ENCODE measurements around the gene VPS72.

Gene VPS72

DNA sequence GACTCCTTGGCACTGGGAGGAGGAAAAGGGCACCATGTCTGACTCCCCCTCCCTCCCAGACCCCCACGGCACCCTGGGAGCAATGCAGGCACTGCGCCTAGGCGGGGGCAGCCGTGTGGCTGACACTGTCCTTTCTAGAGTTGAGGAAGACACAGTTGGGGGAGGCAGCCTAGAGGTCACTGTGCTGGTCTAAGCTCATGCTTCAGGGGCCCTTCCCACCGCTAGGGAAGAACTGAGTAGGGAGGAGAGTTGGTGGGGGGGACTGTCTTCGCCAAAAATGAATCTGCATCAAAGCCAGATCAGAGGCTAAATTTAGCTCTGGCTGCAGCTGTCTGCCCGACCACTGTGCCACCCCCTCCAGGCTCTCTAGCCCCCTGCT is 47.0 kb downstream of the VPS72 start:
- no peak for DNase-seq

DNA sequence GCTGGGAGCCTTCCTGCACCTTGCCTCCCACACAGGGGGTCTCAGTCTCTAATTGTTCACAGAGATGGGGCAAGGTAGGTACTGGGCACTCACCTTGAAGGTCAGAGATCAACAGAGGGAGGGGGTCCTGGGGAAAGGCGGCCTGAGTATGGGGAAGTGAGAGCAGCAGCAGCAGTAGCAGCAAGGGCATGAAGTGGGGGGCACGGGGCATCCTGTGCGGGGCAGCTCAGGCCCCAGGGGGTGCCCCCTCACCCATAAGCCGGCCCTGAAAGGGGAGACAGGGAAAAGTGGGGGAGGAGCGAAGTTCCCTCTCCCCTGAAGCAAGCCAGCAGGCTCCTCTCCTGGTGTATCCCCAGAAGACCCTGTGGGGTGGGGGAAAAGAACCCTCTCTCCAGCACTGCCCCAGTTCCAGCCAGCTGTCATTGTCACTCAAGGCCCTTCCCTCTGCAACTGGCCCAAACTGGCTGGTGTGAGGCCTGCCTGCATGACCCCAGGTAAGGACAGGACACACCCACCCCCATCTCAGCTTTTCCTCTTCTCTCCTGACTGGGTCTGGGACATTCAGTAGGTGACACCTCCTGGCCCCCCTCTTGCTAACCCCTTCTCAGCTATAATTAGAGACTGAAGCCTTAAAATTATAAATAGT is 47.5 kb downstream of the VPS72 start:
- no peak for DNase-seq

DNA sequence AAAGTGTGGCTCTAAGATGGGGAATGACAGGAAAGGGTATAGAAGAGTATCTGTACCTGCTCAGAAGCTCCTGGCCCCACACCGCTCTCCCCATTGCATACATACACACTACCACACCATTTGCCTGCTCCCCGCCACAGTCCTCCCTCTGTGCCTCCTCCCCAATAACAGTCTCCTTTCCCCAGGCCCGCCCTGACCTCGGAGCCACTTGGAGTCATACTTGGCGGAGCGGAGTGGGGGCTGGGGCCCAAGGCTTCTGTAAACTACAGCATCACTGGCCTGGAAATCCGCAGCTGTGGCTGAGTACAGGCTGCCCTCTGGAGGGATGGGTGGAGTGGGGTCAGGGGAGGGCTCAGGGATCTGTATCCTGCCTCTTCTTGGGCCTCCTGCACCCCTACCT is 52.2 kb downstream of the VPS72 start:
- DNase-seq: no peak

DNA sequence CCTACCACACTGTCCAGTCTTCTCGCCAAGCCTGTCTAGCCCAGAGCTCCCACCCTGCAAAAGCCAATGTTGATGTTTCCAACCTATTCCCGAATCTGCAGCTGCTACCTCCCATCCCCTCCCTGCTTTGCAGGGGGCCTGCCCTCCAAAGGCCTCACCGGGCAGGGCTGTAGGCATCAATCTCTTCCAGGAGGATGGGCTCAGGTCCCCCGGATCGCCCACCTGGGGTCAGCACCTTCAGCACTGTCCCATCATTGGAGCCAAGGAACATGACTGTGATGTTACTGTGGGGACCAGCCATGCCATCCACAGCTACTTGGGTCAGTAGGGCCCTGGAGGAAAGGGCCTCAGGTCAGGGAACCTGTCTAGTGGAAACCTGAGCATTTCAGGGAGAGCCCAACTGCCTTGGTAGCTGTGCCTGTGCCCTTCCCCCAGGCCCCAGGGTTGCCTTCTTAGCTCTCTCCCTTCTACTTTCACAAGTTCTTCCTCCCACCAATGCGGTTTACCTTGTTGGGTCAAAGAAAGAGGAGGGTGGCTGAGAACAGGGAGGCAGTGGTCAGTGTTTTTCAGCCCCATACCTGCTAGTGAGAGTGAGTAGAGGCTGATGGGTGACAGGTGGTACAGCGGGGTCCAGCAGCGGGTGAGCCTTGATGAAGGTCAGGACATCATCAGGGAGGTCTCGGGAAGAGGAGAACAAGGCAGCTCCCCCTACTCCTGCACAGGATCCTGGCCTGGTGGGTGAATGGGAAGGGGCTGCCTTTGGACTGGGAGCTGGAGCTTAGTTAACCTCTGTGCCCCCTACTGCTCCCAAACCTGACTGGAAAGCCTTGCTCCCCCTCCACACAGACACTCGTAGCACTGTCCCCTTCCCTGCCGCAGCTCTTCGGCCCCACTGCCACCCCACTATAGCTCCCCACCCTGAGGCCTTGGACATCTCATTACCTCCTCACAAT is 54.3 kb downstream of the VPS72 start:
- no peak for DNase-seq

DNA sequence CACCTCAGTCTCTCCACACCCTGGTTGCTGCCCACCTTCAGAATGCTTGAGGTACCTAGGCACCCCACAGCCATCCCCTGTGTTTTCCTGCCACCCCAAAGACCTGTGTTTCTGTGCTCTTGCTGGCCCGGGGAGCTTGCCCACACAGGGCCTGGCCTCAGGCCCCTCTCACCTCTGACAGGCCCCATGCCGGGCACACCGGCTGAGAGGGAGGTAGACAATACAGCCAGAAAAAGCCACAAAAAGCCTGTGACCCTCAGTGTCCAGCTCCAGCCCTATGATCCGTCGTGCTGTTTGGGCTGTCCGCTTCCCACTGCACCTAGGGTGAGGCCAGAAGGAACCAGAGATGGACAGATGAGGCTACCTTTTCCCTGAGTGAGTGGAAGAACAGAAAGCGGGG is 55.0 kb downstream of the VPS72 start:
- DNase-seq: no peak

DNA sequence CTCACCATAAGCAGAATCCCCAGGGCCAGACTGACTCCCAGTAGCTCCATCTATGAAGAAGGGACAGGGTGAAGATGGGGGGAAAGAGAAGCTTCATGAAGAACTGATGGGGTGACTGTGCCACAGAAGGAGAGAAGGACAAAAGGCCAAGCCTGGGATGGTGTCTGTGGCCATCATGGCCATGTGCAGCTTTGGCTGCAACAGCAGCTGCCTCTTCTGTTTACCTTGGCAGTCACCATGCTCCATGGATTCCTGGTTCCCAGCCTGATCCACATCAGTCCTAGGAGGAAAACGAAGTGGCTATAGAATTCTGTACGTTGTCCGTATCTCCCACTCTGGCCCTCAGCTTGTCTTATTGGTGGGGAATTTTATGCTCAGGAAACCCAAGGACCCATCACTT is 55.6 kb downstream of the VPS72 start:
- DNase-seq: no peak

DNA sequence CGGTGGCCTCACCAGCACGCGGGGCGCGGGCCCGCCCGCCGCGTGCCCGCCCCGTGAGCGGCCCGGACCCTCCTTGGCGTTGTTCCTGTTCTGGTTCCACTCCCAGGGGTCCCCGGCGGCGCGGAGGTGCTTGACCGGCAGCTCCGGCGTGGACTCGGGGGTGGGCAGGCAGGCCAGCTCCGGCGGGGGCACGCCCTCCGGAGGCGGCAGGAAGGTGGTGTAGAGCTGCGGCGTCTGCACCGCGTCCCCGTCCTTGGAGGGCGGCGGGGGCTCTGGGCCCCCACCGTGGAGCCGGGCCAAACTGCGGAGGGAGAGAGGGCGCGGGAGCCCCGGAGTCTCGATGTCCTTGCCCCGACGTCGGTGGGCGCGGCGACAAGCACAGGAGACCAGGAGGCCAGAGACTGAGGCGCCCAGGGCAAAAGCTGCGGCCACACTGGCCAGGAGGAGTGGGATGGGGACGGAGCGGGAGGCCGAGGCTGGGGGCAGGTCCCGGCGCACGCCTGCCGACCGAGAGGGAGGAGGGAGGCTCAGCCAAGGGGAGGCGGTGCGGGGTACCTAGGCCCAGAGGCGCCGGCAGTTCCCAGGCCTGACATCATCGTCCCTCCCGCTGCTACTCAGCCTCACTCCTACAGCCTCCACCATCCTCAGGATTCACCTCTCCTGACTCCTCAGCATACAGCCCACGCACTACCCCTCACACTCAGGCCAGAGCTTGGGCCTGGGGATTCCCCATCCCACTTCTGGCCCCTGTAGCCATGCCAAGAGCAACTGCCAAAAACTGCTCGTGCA is 56.8 kb downstream of the VPS72 start:
- no peak for DNase-seq

DNA sequence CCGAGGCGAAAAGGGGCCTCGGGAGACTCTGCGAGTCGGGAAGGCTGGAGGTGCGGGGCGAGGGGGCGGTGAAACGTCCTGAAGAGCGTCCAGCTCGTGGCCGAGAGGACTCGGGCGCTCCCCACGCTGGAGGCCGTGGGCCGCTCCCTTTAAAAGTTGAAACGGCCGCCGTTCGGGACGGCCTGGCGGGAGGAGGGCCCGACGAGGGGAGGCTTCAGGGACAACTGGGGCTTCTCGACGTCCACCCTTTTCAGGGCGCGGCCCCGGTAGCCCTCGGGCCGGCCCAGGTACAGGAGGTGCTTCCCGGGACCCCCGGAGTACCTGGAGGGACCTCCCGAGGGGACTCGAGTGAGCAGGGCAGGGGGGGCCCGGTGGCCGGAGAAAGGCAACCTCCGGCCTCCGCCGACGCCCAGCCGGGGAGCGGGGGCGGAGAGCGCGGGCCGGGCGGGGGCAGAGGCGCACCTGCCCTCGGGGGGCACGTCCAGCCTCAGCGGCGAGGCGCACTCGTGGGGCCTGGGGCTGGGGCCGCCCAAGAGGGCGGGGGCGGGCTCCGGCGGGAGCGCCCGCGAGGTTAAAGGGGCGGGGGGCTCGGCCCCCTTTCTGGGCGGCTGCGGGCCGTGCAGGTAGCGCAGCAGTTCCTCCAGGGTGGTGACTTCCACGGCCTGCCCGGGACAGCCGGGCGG is 57.5 kb downstream of the VPS72 start:
- no peak for DNase-seq

DNA sequence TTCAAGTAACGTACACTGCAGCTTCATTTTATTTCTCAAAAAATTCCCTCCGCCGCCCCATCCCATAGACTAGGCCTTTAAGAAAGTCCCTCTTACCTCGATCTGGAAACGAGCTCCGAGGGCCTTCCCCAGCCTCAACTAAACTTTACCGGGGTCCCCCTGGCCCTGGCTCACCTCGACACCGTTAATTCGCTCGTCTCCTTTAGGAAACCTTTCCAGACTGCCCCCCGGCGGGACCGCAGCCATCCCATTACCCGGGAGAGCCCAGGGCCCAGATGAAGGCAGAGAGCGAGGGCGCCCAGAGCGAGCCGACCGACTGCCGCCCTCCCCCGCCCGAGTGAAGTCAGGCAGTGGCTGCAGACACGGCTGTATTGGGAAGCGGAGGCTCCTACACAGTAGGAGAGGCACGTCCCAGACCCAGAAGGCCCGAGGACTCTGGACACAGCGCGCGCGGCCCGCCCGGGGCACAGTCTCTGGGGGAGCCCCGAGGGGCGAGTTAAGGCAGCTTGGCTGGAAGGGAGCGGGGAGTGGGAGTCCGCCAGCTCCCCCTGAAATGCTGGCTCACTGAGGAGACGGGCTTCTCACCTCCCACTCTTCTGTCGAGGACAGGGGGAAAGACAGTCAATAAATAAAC is 58.2 kb downstream of the VPS72 start:
- no peak for DNase-seq

DNA sequence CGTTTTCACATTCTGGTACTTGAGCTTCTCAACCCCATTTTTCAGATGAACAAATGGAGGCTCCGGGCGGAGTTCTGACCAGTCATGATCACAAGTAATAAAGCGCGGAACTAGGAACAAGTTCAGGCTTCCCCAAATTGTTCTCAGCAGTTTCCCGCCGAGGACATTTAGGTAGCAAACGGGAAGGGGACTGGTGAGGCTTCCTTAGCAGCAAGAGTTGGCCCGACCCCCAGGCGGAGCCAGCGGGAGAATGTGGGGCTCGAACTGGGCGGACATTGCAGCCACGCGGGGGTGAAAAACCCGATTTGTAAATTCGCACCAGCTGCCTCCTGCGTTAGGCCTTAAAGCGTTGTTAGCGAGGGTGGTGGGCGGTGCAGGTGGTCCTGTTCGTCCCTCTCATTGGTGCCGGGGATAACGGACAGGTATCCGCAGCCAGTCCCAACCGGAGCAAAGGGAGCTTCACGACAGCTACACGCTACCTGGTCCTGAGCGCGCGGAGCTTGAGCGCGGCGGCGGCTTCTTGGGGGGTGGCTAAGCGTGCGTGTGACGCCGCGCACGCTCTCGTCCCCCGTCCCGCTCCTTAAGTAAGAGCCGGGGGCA is 58.9 kb downstream of the VPS72 start:
- DNase-seq: peak; percentile 59

DNA sequence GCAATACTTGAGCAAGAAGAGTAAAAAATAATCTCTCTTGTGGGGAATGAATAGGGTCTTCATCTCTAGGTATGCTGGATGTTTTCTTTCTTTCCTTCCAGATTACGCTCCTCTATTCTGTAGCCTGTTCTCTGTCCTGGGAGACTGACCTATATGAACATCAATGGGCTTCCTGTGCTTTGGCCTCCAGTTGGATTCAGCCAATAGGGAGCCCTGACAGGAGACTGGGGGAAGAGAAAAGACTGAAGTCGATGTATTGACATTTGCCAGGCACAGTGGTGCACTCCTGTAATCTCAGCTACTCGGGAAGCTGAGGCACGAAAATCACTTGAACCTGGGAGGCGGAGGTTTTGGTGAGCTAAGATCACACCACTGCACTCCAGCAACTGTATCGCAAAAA is 61.2 kb downstream of the VPS72 start:
- no peak for DNase-seq

Data from suppressor macrophage treated with lipopolysaccharide for 4 hours (primary cell).